SU-DHL-6 (cell line): ENCODE measurements around the gene MAP3K21.

ENCODE experiments used
- EZH2phosphoT487 ChIP-seq: fragments of 200-600 bp; sonication (generic), shearing (Covaris generic); conservative IDR thresholded peaks from 2 replicates; pipeline ENCODE4 v1.6.1; 2018; ENCODE audit warnings: mild to moderate bottlenecking, antibody characterized with exemption, low read length, moderate library complexity, mixed read lengths
- TF ChIP-seq, protein P1 (sequence below): fragments of 200-600 bp; sonication (generic); IDR thresholded peaks from one replicate; pipeline ENCODE4 v1.5.1; 2017; ENCODE audit warnings: antibody characterized with exemption, mild to moderate bottlenecking, low read length, moderate library complexity; ENCODE audit not compliant: insufficient read depth, poor library complexity, severe bottlenecking

DNA sequence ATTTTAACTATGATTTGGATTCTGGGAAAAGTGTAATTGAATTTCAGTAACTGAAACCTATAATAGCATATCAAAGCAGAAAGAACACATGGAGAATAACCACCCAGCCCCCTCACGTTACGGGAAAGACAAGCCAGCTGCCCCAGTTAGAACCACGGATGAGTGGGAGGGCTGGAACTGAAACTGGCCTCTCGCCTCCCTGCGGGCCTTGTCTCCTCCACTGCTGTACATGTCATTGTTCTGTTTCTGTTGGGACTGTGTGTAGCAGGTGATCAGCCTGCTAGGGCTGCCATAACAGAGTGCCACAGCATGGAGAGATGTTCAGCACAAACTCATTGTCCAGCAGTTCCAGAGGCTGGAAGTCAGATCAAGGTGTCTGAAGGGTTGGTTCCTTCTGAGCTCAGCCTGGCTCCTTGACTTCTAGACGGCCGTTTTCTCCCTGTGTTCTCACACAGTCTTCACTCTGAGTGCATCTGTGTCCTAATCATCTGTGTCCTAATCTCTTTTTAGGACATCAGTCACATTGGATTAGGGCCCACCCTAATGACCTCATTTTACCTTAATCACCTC lies 52.4 kb downstream of the MAP3K21 start:
- TF ChIP-seq, protein P1, sequence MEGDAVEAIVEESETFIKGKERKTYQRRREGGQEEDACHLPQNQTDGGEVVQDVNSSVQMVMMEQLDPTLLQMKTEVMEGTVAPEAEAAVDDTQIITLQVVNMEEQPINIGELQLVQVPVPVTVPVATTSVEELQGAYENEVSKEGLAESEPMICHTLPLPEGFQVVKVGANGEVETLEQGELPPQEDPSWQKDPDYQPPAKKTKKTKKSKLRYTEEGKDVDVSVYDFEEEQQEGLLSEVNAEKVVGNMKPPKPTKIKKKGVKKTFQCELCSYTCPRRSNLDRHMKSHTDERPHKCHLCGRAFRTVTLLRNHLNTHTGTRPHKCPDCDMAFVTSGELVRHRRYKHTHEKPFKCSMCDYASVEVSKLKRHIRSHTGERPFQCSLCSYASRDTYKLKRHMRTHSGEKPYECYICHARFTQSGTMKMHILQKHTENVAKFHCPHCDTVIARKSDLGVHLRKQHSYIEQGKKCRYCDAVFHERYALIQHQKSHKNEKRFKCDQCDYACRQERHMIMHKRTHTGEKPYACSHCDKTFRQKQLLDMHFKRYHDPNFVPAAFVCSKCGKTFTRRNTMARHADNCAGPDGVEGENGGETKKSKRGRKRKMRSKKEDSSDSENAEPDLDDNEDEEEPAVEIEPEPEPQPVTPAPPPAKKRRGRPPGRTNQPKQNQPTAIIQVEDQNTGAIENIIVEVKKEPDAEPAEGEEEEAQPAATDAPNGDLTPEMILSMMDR, result no peak
- TF ChIP-seq EZH2phosphoT487, result no peak
